H9 (cell line): Measurements from ENCODE around the gene AMT. TPM values are rescaled to one million over a fixed set of nuclear protein-coding genes. Genes with fewer than 3 reads are reported as not detected.

Experiments
- DNase-seq: peaks from one replicate; pipeline ENCODE4 v3.0.0-alpha.2; 2017
- H2AFZ ChIP-seq: one replicate; pipeline ENCODE4 v1.6.1; 2013; ENCODE audit warnings: mild to moderate bottlenecking, low read length, control low read depth, moderate library complexity
- H2AK5ac ChIP-seq: 2 replicates; pipeline ENCODE4 v1.6.1; 2013; ENCODE audit warnings: low read length, control low read depth, mixed read lengths; ENCODE audit not compliant: insufficient read length
- H2BK120ac ChIP-seq: one replicate; pipeline ENCODE4 v1.6.1; 2013; ENCODE audit warnings: low read depth, mild to moderate bottlenecking, low read length, control low read depth, inconsistent platforms; ENCODE audit not compliant: poor library complexity, severe bottlenecking
- H2BK12ac ChIP-seq: 2 replicates; pipeline ENCODE4 v1.6.1; 2013; ENCODE audit warnings: low read length, control low read depth, mixed read lengths, low read depth; ENCODE audit not compliant: insufficient read length
- H2BK15ac ChIP-seq: 2 replicates; pipeline ENCODE4 v1.6.1; 2013; ENCODE audit warnings: low read depth, low read length, control low read depth
- H2BK20ac ChIP-seq: one replicate; pipeline ENCODE4 v1.6.1; 2013; ENCODE audit warnings: low read depth, mild to moderate bottlenecking, low read length, control low read depth, inconsistent platforms; ENCODE audit not compliant: poor library complexity, severe bottlenecking
- H2BK5ac ChIP-seq: 2 replicates; pipeline ENCODE4 v1.6.1; 2013; ENCODE audit warnings: low read length, control low read depth, mixed read lengths; ENCODE audit not compliant: insufficient read length
- H3K14ac ChIP-seq: 2 replicates; pipeline ENCODE4 v1.6.1; 2013; ENCODE audit warnings: low read length, control low read depth; ENCODE audit not compliant: insufficient read depth
- H3K18ac ChIP-seq: 2 replicates; pipeline ENCODE4 v1.6.1; 2013; ENCODE audit warnings: low read depth, mild to moderate bottlenecking, mixed read lengths, low read length, control low read depth; ENCODE audit not compliant: insufficient read length
- H3K23ac ChIP-seq: 2 replicates; pipeline ENCODE4 v1.6.1; 2013; ENCODE audit warnings: low read length, control low read depth, mixed read lengths, low read depth; ENCODE audit not compliant: insufficient read length
- H3K23me2 ChIP-seq: 2 replicates; pipeline ENCODE4 v1.6.1; 2013; ENCODE audit warnings: low read depth, mild to moderate bottlenecking, mixed read lengths, low read length, control low read depth; ENCODE audit not compliant: insufficient read length, poor library complexity, severe bottlenecking
- H3K27ac ChIP-seq: 2 replicates; pipeline ENCODE4 v1.5.1; 2013; ENCODE audit warnings: low read length, control low read depth, mixed read lengths, low read depth; ENCODE audit not compliant: insufficient read length
- H3K27me3 ChIP-seq: 2 replicates; pipeline ENCODE4 v1.6.1; 2013; ENCODE audit warnings: low read length, control low read depth, inconsistent platforms; ENCODE audit not compliant: insufficient read depth
- H3K4ac ChIP-seq: 2 replicates; pipeline ENCODE4 v1.6.1; 2013; ENCODE audit warnings: low read depth, mild to moderate bottlenecking, control low read depth, inconsistent platforms, low read length, moderate library complexity
- H3K4me1 ChIP-seq: 2 replicates; pipeline ENCODE4 v1.6.1; 2013; ENCODE audit warnings: low read length, control low read depth, inconsistent platforms; ENCODE audit not compliant: insufficient read depth
- H3K4me2 ChIP-seq: 2 replicates; pipeline ENCODE4 v1.6.1; 2013; ENCODE audit warnings: low read length, control low read depth, mixed read lengths; ENCODE audit not compliant: insufficient read length, insufficient read depth
- H3K56ac ChIP-seq: 2 replicates; pipeline ENCODE4 v1.6.1; 2013; ENCODE audit warnings: low read depth, mild to moderate bottlenecking, mixed read lengths, low read length, control low read depth; ENCODE audit not compliant: insufficient read length
- H3K79me1 ChIP-seq: 2 replicates; pipeline ENCODE4 v1.6.1; 2013; ENCODE audit warnings: low read depth, mild to moderate bottlenecking, moderate library complexity, low read length, control low read depth, inconsistent platforms; ENCODE audit not compliant: insufficient read depth, poor library complexity, severe bottlenecking
- H3K79me2 ChIP-seq: 2 replicates; pipeline ENCODE4 v1.6.1; 2013; ENCODE audit warnings: low read length, control low read depth, inconsistent platforms; ENCODE audit not compliant: insufficient read depth
- H3K9ac ChIP-seq: 2 replicates; pipeline ENCODE4 v1.6.1; 2013; ENCODE audit warnings: low read length, control low read depth, mixed read lengths; ENCODE audit not compliant: insufficient read length; ENCODE audit errors: extremely low read depth
- H3K9me3 ChIP-seq: one replicate; pipeline ENCODE4 v1.6.1; 2013; ENCODE audit warnings: low read depth, low read length, inconsistent platforms; ENCODE audit not compliant: control insufficient read depth
- H3T11ph ChIP-seq: one replicate; pipeline ENCODE4 v1.6.1; 2013; ENCODE audit warnings: mild to moderate bottlenecking, low read length, control low read depth, inconsistent platforms
- H4K20me1 ChIP-seq: one replicate; pipeline ENCODE4 v1.6.1; 2013; ENCODE audit not compliant: control insufficient read depth, insufficient read length, insufficient read depth
- H4K5ac ChIP-seq: 2 replicates; pipeline ENCODE4 v1.6.1; 2013; ENCODE audit warnings: low read depth, mild to moderate bottlenecking, mixed read lengths, low read length, control low read depth; ENCODE audit not compliant: insufficient read length
- H4K8ac ChIP-seq: replicated peaks from 2 replicates; pipeline ENCODE4 v1.6.1; 2013; ENCODE audit warnings: low read length, control low read depth, mixed read lengths, low read depth; ENCODE audit not compliant: insufficient read length
- H4K91ac ChIP-seq: 2 replicates; pipeline ENCODE4 v1.6.1; 2013; ENCODE audit warnings: low read depth, mild to moderate bottlenecking, moderate library complexity, mixed read lengths, low read length, control low read depth; ENCODE audit not compliant: insufficient read length
- H3K27ac Mint-ChIP-seq, 3 experiments: 2 replicates in 2 of 3; 3 replicates in 1 of 3; pipeline ENCODE4 v1.8.0; 2020 to 2021; ENCODE audit warnings: mixed read lengths in 3 of 3, mild to moderate bottlenecking in 1 of 3, moderate library complexity in 1 of 3
- H3K27me3 Mint-ChIP-seq: 2 replicates; pipeline ENCODE4 v1.8.0; 2021; ENCODE audit warnings: low read depth, mild to moderate bottlenecking, moderate library complexity, mixed read lengths
- H3K36me3 Mint-ChIP-seq, 3 experiments: 2 replicates in 2 of 3; 3 replicates in 1 of 3; pipeline ENCODE4 v1.8.0; 2020 to 2021; ENCODE audit warnings: low read depth in 3 of 3, mixed read lengths in 3 of 3; ENCODE audit not compliant: insufficient read depth in 1 of 3
- H3K4me1 Mint-ChIP-seq, 2 experiments: 2 replicates each; pipeline ENCODE4 v1.8.0; 2020; ENCODE audit warnings: mixed read lengths in 2 of 2
- H3K4me3 Mint-ChIP-seq, 2 experiments: 2 replicates in 1 of 2; 3 replicates in 1 of 2; pipeline ENCODE4 v1.8.0; 2020 to 2021; ENCODE audit warnings: mild to moderate bottlenecking in 2 of 2, mixed read lengths in 2 of 2, moderate library complexity in 1 of 2
- H3K9me3 Mint-ChIP-seq, 2 experiments: 2 replicates in 1 of 2; 3 replicates in 1 of 2; pipeline ENCODE4 v1.8.0; 2020; ENCODE audit warnings: mild to moderate bottlenecking in 2 of 2, mixed read lengths in 2 of 2, moderate library complexity in 1 of 2
- WGBS: extraction: QIAGEN DNeasy Blood & Tissue Kit; methylation state at CpG from one replicate; pipeline ENCODE4 v1.1.7; 2013; ENCODE audit warnings: missing lambda C conversion rate, low lambda C conversion rate, mixed read lengths; ENCODE audit not compliant: insufficient read length; ENCODE audit errors: extremely low coverage; 5-methylcytosine and 5-hydroxymethylcytosine counted together
- total RNA-seq: library from RNA; stranded (reverse); gene quantifications from 2 replicates; pipeline ENCODE4 v1.2.1, GENCODE V29; 2021
- TF ChIP-seq, protein P1 (sequence below): fragments of 200-600 bp; sonication (generic); conservative IDR thresholded peaks from 3 replicates; pipeline ENCODE4 v1.8.0; 2021; ENCODE audit warnings: antibody characterized with exemption, mild to moderate bottlenecking

Gene AMT
- total RNA-seq, 1 experiment from 2014 or later, result 41.2 TPM

- no peak overlapping the region for H2BK20ac ChIP-seq
- no peaks in the 10 kb centered on the region for H3K79me2 ChIP-seq
- no peak overlapping the region for H2BK120ac ChIP-seq
- TF ChIP-seq, protein P1, sequence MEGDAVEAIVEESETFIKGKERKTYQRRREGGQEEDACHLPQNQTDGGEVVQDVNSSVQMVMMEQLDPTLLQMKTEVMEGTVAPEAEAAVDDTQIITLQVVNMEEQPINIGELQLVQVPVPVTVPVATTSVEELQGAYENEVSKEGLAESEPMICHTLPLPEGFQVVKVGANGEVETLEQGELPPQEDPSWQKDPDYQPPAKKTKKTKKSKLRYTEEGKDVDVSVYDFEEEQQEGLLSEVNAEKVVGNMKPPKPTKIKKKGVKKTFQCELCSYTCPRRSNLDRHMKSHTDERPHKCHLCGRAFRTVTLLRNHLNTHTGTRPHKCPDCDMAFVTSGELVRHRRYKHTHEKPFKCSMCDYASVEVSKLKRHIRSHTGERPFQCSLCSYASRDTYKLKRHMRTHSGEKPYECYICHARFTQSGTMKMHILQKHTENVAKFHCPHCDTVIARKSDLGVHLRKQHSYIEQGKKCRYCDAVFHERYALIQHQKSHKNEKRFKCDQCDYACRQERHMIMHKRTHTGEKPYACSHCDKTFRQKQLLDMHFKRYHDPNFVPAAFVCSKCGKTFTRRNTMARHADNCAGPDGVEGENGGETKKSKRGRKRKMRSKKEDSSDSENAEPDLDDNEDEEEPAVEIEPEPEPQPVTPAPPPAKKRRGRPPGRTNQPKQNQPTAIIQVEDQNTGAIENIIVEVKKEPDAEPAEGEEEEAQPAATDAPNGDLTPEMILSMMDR, result no peak
- Mint-ChIP-seq H3K36me3 (no peaks in the 10 kb centered on the region), H3K4me3 (no peak overlapping the region), H3K9me3 (no peaks in the 10 kb centered on the region), H3K27ac (no peak overlapping the region), H3K27me3 (peaks cover 2% of the 10 kb centered on the region; the same call in 1 of the 2 replicates), H3K4me1 (peaks cover 15 to 18% of the 10 kb centered on the region in 2 experiments)
- no peak overlapping the region for H2AK5ac ChIP-seq
- H3K56ac ChIP-seq, result no peak overlapping the region
- H3K23me2 ChIP-seq, result no peaks in the 10 kb centered on the region
- H4K8ac ChIP-seq, result no peak overlapping the region
- H4K5ac ChIP-seq, result no peak overlapping the region
- no peak overlapping the region for H3T11ph ChIP-seq
- H2BK15ac ChIP-seq, result no peak overlapping the region
- DNase-seq, result no peak
- no peak overlapping the region for H3K9ac ChIP-seq
- no peak overlapping the region for H3K4me2 ChIP-seq
- no peak overlapping the region for H4K91ac ChIP-seq
- no peaks in the 10 kb centered on the region for H3K9me3 ChIP-seq
- no peak overlapping the region for H3K14ac ChIP-seq
- H2BK12ac ChIP-seq, result no peak overlapping the region
- H3K27ac ChIP-seq, result no peak overlapping the region
- no peak overlapping the region for H2BK5ac ChIP-seq
- no peaks in the 10 kb centered on the region for H3K79me1 ChIP-seq
- H4K20me1 ChIP-seq, result no peaks in the 10 kb centered on the region
- no CpG with 5 or more reads among the region's 4 CpGs for WGBS
- no peak overlapping the region for H3K18ac ChIP-seq
- no peak overlapping the region for H3K4ac ChIP-seq
- no peak overlapping the region for H2AFZ ChIP-seq
- H3K4me1 ChIP-seq, result peaks cover under 1% of the 10 kb centered on the region; the same call in 1 of the 2 replicates
- no peaks in the 10 kb centered on the region for H3K27me3 ChIP-seq
- no peak overlapping the region for H3K23ac ChIP-seq
Observed at GRCh38 chr3:49453621-49454020, 31.3 kb upstream of the AMT start.
